GM21528 (cell line): ENCODE results near the gene NDUFC2.
"Not testable (repeated sequence)": the region's sequence is repeated elsewhere in the genome, so short reads cannot be mapped to it uniquely, and the experiment has no call there.

Experiments
- ATAC-seq: cut with Tn5 transposase; IDR thresholded peaks from one replicate; pipeline ENCODE4 v1.9.1; 2021; ENCODE audit warnings: mild to moderate bottlenecking, moderate library complexity; ENCODE audit not compliant: unreplicated experiment, low FRiP score

NDUFC2 gene

DNA sequence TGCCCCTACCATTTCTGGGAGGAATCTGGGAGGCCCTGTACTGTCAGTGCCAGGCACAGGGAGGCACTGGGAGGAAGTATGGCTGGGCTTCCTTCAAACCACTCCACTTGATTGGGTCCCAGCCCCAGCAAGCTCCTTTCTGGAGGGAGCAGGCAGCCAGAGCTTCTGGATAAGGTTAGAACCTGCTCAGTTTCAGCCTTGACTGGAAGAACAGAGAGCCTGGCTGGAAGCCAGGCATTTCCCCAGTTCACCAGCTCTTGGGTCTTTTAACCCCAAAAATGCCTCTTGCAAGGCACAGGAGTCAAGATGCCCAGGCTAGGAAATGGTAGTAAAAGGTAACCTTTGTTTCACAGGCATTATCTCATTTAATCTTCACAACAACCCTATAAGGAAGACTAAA is 47.6 kb downstream of the NDUFC2 start:
- ATAC-seq, result no peak

DNA sequence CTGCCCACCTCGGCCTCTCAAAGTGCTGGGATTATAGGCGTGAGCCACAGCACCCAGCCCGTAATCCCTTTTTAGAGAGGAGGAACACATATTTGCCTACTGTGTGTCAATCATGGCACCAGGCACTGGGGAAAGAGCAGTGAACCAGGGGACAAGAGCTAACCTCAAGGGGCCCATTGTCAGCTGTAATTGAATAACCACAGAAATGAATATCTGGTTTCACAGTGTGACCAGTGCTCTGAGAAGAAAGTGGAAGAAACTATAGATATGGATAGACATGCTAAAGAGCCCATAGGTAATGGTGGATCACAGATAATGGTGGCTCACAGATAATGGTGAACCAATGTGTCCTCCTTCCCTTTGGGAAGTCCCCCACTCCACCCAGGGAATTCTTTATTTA is 48.0 kb downstream of the NDUFC2 start:
- no peak for ATAC-seq

DNA sequence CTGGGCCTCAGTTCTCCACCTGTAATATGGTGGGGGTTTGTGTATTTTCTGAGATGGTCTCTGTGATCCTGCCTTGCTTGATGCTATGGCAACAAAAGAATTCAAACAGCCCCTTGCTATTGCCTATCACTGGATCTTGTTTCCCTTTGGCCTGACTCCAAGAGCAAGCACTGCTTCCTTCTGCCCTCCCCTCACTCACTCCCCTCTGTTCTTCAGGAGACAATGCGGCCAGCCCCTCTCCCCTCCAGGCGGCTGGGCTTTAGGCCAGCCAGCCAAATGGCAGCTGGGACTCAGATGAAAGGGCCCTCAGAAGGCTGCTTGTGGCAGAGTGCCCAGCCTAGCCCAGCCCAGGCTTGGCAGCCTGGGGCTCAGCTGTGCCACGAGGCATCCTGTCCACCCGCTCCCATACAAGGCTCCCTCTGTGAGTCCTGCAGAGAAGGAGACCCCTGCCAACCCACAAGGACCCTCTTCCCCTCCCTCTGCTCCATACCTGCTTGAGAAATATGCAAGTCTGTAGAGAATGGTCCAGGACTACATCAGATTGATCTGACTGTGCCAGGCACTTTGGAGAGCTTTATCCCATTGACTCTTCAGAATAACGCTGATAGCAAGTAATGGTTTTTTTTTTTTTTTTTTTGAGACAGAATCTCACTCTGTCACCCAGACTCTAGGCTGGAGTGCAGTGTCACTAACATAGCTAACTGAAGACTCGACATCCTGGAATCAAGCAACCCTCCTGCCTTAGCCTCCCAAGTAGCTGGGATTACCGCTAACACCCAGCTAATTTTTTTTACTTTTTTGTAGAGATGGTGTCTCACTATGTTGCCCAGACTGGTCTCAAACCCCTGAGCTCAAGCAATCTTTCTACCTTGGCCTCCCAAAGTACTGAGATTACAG is 49.0 kb downstream of the NDUFC2 start:
- ATAC-seq, result no peak

DNA sequence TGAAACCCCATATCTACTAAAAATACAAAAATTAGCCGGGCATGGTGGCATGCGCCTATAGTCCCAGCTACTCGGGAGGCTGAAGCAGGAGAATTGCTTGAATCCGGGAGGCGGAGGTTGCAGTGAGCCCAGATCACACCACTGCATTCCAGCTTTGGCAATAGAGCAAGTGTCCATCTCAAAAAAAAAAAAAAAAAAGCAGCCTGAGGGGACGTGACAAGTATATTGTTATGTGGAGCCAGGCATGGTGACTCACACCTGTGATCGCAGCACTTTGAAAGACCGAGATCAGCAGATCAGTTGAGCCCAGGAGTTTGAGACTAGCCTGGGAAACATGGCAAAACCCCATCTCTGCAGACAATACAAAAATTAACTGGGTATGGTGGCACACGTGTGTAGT is 51.2 kb downstream of the NDUFC2 start:
- ATAC-seq, result not testable (repeated sequence)

DNA sequence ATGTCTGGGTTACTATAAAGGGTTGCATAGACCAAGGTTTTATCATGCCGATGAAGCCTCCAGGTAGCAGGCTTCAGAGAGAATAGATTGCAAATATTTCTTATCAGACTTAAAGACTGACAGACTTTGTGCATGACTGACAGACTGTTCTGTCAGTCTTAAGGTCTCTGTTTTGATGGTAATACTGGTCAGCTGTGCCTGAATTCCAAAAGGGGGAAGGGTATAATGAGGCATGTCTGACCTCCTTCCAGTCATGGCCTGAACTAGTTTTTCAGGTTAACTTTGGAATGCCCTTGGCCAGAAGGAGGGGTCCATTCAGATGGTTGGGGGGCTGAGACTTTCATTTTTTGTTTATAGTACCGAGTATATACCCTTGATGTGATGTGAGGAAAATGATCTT is 51.9 kb downstream of the NDUFC2 start:
- no peak for ATAC-seq

DNA sequence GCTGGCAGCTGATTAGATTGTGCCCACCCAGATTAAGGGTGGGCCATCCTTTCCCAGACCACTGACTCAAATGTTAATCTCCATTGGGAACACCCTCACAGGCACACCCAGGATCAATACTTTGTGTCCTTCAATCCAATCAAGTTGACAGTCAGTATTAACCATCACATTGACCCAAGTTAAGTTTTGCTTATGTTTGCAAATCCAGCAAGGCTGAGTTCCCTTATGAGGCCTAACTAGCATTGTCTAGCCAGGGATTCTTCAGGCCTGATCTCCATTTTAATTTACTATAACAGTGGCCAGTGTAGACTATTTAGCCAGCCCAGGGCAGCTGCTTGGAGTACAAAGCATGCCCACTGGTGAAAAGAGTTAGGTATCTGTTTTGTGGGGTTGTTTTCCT is 54.3 kb downstream of the NDUFC2 start:
- ATAC-seq, result no peak

DNA sequence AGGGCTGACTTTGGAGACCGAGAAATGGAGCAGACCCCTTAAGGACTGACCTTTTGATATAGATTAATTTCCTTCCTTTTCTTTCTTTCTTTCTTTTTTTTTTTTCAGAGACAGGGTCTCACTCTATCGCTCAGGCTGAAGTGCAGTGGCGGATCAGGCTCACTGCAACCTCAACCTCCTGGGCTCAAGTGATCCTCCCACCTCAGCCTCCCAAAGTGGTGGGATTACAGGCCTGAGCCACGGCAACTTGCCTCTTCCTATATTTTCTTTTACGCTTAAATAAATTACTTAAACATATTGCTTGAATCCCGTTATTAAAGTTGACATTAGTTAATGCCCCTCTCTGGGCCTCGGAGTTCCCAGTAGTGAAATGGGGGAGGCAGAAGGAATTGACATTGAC is 56.2 kb downstream of the NDUFC2 start:
- ATAC-seq, result no peak

DNA sequence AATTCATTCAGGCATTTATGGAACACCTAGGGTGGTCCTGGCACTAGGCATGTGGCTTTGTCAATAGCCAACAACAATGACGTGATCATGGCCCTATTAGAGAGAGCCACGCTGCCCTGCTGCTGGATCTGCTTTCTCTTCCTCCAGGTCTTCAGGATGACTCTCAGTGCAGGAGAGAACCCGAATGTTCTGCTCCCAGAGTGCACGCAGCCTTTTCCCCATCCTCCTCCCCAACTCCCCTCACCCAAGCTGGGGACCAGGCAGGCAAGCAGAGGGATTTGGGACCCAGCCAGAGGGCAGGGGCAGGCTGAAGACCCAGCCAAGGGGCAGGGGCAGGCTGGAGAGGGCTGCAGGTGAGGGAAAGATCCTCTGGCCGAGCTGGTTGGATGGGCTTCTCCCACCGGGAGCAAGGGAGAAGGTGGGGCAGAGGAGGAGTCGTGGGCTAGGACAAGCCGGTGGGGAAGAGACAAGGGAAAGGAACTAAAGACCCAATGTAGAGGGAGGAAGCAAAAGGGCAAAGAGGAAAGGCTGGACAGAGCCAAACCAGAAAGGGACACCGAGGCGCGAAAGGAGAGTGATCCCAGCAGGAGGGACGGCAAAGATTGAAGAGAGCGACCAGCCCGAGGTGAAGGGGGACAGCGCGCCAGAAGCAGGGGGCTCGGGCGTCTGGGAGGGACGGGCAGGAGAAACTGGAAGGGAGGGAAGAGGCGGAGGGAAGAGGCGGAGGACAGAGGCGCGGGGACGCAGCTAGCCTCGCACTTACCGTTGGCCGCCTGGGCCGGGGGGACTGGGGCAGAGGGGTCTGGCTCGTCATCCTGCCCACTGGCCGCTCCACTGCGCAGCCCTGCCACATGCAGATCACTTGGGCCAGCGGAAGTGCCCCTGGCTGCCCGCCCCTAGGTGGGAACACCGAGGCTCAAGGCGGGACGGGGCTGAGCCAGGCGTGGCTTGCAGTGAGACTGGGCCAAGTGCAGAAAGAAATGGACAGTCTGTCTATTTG is 57.0 kb downstream of the NDUFC2 start, which contains the start of gene KCTD14:
TSS of gene KCTD14 (minus strand) at position 880 of the 1,000 bp plus-strand sequence. CDS start at position 853, 27 bp downstream.
- ATAC-seq, result no peak

DNA sequence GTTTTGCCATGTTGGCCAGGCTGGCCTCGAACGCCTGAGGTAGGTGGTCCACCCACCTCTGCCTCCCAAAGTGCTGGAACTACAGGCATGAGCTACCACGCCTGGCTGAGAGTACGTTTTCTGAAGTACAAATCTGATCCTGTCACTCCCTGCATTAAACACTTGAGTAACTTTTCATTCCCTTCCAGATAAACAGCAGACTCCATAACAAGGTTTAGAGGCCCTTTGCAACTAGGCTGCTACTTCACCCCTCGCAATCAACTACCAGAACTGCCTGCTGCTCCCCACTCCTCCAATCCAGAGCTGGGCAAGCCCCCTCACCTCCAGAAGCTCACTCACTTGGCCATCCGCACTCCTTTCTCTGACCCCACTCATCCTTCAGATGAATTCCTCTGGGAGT is 58.1 kb downstream of the NDUFC2 start:
- no peak for ATAC-seq

DNA sequence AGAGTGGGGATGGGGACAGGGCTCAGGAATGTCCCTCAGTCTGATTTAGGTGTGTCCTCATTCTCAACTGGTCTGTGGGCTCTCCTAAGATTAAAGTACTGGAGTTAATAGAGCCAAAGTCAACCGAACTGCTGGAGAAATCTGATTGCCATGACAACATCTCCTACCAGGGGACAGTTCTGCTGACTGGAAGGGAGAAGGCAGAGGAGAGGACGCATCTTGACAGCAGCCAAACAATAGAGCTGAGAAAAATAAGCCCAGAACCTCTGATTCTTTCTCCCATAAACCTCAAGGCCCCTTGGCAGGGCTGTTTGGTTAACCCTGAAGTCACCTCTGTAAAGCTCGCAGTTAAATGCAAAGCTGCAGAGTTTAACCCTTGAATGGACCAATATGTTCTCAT is 59.4 kb downstream of the NDUFC2 start:
- no peak for ATAC-seq

DNA sequence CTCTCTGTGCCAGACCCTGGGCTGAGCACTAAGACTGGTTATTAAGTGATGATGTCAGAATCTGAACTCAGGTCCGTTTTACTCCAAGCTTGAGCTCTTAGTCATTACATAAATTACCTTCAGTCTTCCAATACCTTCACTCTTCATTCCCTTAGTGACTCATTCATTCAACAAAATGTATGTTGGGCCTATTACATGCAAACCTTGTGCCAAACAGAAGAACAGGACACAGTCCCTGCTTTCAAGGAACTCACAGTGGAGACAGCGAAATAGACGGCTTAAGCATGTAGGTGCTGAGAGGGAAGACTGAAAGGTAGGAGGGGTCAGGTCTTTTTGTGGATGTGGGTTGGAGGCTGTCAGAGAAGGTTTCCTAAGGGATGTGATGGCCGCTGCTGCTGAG is 59.9 kb downstream of the NDUFC2 start:
- no peak for ATAC-seq
